Endothelial cell of umbilical vein (primary cell): ENCODE results near the gene HNRNPK. TPM values are rescaled to one million over a fixed set of nuclear protein-coding genes. Genes with fewer than 3 reads are reported as not detected.

Source experiments
- BruUV-seq: library from RNA; stranded (reverse); fragments of 400-500 nt; replicated peaks from 2 replicates; lab custom pipeline; 2021; lab: Mats Ljungman, UMichigan
- CTCF ChIA-PET: fragments of 300-600, 350-600 bp; sonication (Branson Sonifier 250); formaldehyde crosslinking; loops from one replicate; lab custom pipeline; 2021; ENCODE audit warnings: antibody characterized with exemption, inconsistent platforms; lab: Charles Lee
- POLR2A ChIA-PET: fragments of 300-600, 350-600 bp; sonication (Branson Sonifier 250); formaldehyde crosslinking; loops from one replicate; lab custom pipeline; 2021; ENCODE audit warnings: antibody characterized with exemption, inconsistent platforms; lab: Charles Lee
- DNase-seq: peaks from one replicate; pipeline ENCODE4 v3.0.0-alpha.2; 2011; ENCODE audit warnings: low read depth, low spot score
- FAIRE-seq: peaks from 2 replicates; lab custom pipeline; 2011; peaks lifted over from hg19 to GRCh38; lab: Jason Lieb, UNC
- H2AFZ ChIP-seq: 2 replicates; pipeline ENCODE4 v1.6.0; 2012; ENCODE audit warnings: low read depth, low read length, control low read depth, inconsistent platforms
- H3K27ac ChIP-seq: 2 replicates; pipeline ENCODE4 v1.5.1; 2011; ENCODE audit warnings: low read depth, mild to moderate bottlenecking, control low read depth, low read length, moderate library complexity; ENCODE audit not compliant: insufficient read depth
- H3K27me3 ChIP-seq, 2 experiments: 2 replicates each; pipeline versions ENCODE4 v1.6.0 to v1.6.1; 2011; ENCODE audit warnings: low read length in 2 of 2, mixed read lengths in 1 of 2; ENCODE audit not compliant: control insufficient read depth in 2 of 2, insufficient read depth in 2 of 2
- H3K36me3 ChIP-seq, 2 experiments: 2 replicates in 1 of 2; 3 replicates in 1 of 2; pipeline ENCODE4 v1.5.1; 2011; ENCODE audit warnings: low read length in 2 of 2, mild to moderate bottlenecking in 1 of 2, moderate library complexity in 1 of 2; ENCODE audit not compliant: control insufficient read depth in 2 of 2, insufficient read depth in 2 of 2; ENCODE audit errors: extremely low read depth in 1 of 2
- H3K4me1 ChIP-seq: 3 replicates; pipeline ENCODE4 v1.5.1; 2011; ENCODE audit warnings: mild to moderate bottlenecking, low read length; ENCODE audit not compliant: control insufficient read depth, insufficient read depth; ENCODE audit errors: extremely low read depth
- H3K4me2 ChIP-seq: 2 replicates; pipeline ENCODE4 v1.6.1; 2011; ENCODE audit warnings: low read length, control low read depth, mixed read lengths; ENCODE audit not compliant: insufficient read depth
- H3K4me3 ChIP-seq, 3 experiments: fragments of 200-600 bp in 1 of 3; sonication (generic), shearing (Covaris generic) in 1 of 3; replicated peaks in 1 of 3; 2 replicates each; pipeline ENCODE4 v1.5.1; 2011 to 2016; ENCODE audit warnings: control low read depth in 3 of 3, low read length in 3 of 3, mild to moderate bottlenecking in 2 of 3, inconsistent platforms in 1 of 3, low read depth in 1 of 3, moderate library complexity in 1 of 3; ENCODE audit not compliant: insufficient read depth in 1 of 3
- H3K79me2 ChIP-seq: 2 replicates; pipeline ENCODE4 v1.6.0; 2012; ENCODE audit warnings: low read length, inconsistent platforms; ENCODE audit not compliant: control insufficient read depth, insufficient read depth
- H3K9ac ChIP-seq: replicated peaks from 2 replicates; pipeline ENCODE3; 2011; ENCODE audit warnings: low read length, control low read depth; ENCODE audit not compliant: insufficient read depth; ENCODE audit errors: extremely low read depth
- H3K9me1 ChIP-seq: replicated peaks from 3 replicates; pipeline ENCODE4 v1.6.0; 2011; ENCODE audit warnings: mild to moderate bottlenecking, low read length; ENCODE audit not compliant: control insufficient read depth, insufficient read depth; ENCODE audit errors: extremely low read depth
- H3K9me3 ChIP-seq: replicated peaks from 2 replicates; pipeline ENCODE4 v1.5.1; 2012; ENCODE audit warnings: low read length, inconsistent platforms; ENCODE audit not compliant: control insufficient read depth, insufficient read depth
- H4K20me1 ChIP-seq: replicated peaks from 2 replicates; pipeline ENCODE3; 2011; ENCODE audit warnings: mild to moderate bottlenecking, low read length; ENCODE audit not compliant: control insufficient read depth, insufficient read depth; ENCODE audit errors: extremely low read depth
- EZH2 ChIP-seq: IDR thresholded peaks from 2 replicates; pipeline ENCODE4 v1.6.1; 2012; ENCODE audit warnings: borderline replicate concordance, low read depth, mild to moderate bottlenecking, moderate library complexity, low read length, inconsistent platforms; ENCODE audit not compliant: severe bottlenecking
- FOS ChIP-seq: IDR thresholded peaks from 2 replicates; pipeline ENCODE4 v1.6.1; 2011; ENCODE audit warnings: mild to moderate bottlenecking, low read length, moderate library complexity, borderline replicate concordance; ENCODE audit not compliant: insufficient read depth
- GATA2 ChIP-seq: IDR thresholded peaks from 2 replicates; pipeline ENCODE4 v1.7.0; 2011; ENCODE audit warnings: low read depth, mild to moderate bottlenecking, moderate library complexity, mixed read lengths, low read length; ENCODE audit not compliant: insufficient read length, insufficient read depth
- JUN ChIP-seq: IDR thresholded peaks from 2 replicates; pipeline ENCODE4 v1.6.1; 2011; ENCODE audit warnings: borderline replicate concordance, low read depth; ENCODE audit not compliant: insufficient read length, insufficient read depth
- MYC ChIP-seq: IDR thresholded peaks from one replicate; pipeline ENCODE4 v1.6.1; 2011; ENCODE audit warnings: mild to moderate bottlenecking, low read depth, low read length
- POLR2A ChIP-seq: IDR thresholded peaks from 2 replicates; pipeline ENCODE4 v1.6.1; 2012; ENCODE audit warnings: low read depth, mild to moderate bottlenecking, control low read depth, low read length
- POLR2AphosphoS5 ChIP-seq: IDR thresholded peaks from 2 replicates; pipeline ENCODE4 v1.6.1; 2012; ENCODE audit warnings: low read depth, mild to moderate bottlenecking, control low read depth, low read length, moderate library complexity; ENCODE audit not compliant: insufficient read depth
- dilution Hi-C: fragments of 300-500 bp; cut with MboI; formaldehyde crosslinking; loops from one replicate; pipeline ENCODE4 v1.15.0; 2019; ENCODE audit warnings: low sequenced_read_pairs; ENCODE audit not compliant: extremely low pct_ligation_motif_present
- intact Hi-C: fragments of 100-400 bp; cut with micrococcal nuclease; formaldehyde crosslinking; loops from one replicate; pipeline ENCODE4 v1.10.0; 2022
- polyA plus RNA-seq, 4 experiments: library from polyadenylated mRNA; depleted of rRNA in 3 of 4; stranded (reverse) in 3 of 4; unstranded in 1 of 4; fragments of >200 nt; gene quantifications; 2 replicates each; pipeline versions ENCODE4 v1.2.1 to v1.2.3, GENCODE V29; 2011 to 2012; ENCODE audit warnings: missing spikeins in 1 of 4
- total RNA-seq: library from RNA; stranded (reverse); gene quantifications from 2 replicates; pipeline ENCODE4 v1.2.3, GENCODE V29; 2021
- TF ChIP-seq, protein P1 (sequence below): IDR thresholded peaks from 2 replicates; pipeline ENCODE4 v1.6.1; 2011; ENCODE audit not compliant: insufficient read depth, insufficient read length
- TF ChIP-seq, protein P2 (sequence below), 2 donors: IDR thresholded peaks; 1 replicate in 1 of 2; 2 replicates in 1 of 2; pipeline ENCODE4 v1.5.1; 2011; ENCODE audit warnings: low read length in 2 of 2, mild to moderate bottlenecking in 2 of 2, moderate library complexity in 2 of 2, control low read depth in 1 of 2, inconsistent platforms in 1 of 2, low read depth in 1 of 2; ENCODE audit not compliant: insufficient read depth in 1 of 2; ENCODE audit errors: extremely low read depth in 1 of 2

The HNRNPK gene
- total and polyA plus RNA-seq, 2 donors (not counting 3 experiments of a cell fraction or from before 2014, with no cell fraction given) = 399 to 663 TPM

DNA sequence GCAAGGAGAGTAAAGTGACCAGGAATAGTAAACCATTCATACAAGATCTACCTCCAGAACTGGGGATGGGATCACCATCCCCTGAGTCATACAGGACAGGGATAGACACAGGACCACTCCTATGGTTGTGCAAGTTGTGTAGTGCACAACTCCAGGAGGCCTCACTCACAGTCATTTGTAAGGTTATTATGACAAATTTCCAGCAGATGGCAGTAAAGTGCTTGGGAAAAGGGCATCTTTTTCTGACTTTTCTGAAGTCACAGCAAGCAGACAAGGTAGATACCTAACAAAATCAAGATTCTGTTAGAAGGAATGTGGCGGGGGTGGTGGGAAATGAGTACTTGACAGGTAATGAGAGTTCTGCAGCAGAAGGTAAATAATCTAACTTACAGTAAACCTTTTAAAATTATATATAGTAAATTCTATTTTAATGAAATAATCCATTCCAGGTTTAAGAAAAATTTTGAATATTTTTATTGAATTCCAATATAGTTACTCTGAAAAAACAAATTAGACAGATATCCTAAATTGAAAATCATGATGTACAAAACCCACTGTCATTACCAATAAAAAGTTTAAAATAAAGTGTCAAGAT is 42.1 kb downstream of the HNRNPK start:
- CTCF ChIA-PET = interaction anchor here (0.8 to 3.7 kb wide), 13 partner anchors 12 to 451 kb away, joined by 3 to 110 read pairs (median 4); partner anchors contain the start of gene KIF27
- H2AFZ ChIP-seq = no peak overlapping the region
- peak; percentile 70 for DNase-seq

DNA sequence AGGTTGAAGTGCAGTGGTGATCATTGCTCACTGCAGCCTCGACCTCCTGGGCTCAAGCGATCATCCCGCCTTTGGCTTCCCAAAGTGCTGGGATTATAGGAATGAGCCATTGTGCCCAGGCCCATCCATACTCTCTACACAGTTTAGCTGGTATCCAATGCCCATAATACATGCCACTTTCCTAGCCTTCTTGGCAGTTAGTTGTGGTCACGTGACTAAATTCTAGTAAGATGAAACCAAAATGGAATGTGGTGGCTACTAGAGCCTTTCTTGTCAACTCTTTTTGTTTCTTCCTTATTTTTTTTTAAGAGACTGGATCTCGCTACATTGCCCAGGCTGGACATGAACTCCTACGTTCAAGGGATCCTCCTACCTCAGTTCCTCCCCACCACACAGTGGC is 43.5 kb downstream of the HNRNPK start:
- DNase-seq = no peak
- BruUV-seq = no TSS peak
- TF ChIP-seq POLR2A (no peak), MYC (no peak), POLR2AphosphoS5 (no peak), JUN (no peak), EZH2 (no peak), FOS (no peak), GATA2 (no peak)
- TF ChIP-seq, protein P1, sequence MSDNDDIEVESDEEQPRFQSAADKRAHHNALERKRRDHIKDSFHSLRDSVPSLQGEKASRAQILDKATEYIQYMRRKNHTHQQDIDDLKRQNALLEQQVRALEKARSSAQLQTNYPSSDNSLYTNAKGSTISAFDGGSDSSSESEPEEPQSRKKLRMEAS = no peak
- TF ChIP-seq, protein P2, sequence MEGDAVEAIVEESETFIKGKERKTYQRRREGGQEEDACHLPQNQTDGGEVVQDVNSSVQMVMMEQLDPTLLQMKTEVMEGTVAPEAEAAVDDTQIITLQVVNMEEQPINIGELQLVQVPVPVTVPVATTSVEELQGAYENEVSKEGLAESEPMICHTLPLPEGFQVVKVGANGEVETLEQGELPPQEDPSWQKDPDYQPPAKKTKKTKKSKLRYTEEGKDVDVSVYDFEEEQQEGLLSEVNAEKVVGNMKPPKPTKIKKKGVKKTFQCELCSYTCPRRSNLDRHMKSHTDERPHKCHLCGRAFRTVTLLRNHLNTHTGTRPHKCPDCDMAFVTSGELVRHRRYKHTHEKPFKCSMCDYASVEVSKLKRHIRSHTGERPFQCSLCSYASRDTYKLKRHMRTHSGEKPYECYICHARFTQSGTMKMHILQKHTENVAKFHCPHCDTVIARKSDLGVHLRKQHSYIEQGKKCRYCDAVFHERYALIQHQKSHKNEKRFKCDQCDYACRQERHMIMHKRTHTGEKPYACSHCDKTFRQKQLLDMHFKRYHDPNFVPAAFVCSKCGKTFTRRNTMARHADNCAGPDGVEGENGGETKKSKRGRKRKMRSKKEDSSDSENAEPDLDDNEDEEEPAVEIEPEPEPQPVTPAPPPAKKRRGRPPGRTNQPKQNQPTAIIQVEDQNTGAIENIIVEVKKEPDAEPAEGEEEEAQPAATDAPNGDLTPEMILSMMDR (IDR thresholded peaks at IDR 0.05; ENCODE audit: extremely low read depth in 1 of 2, insufficient read depth in 1 of 2, low read depth in 1 of 2, low read length in 2 of 2) = no peak
- Histone ChIP-seq H3K36me3 (no peaks in the 10 kb centered on the region), H3K79me2 (no peaks in the 10 kb centered on the region), H3K27ac (no peak overlapping the region), H3K4me2 (no peak overlapping the region), H3K4me1 (peaks cover 7% of the 10 kb centered on the region), H3K4me3 (no peak overlapping the region), H2AFZ (no peak overlapping the region), H3K9ac (no peak overlapping the region), H3K9me1 (no peaks in the 10 kb centered on the region), H4K20me1 (no peaks in the 10 kb centered on the region), H3K27me3 (no peaks in the 10 kb centered on the region), H3K9me3 (no peaks in the 10 kb centered on the region)
- dilution Hi-C loops (no loop called here), intact Hi-C loops (no loop called here)
- FAIRE-seq = no peak
- ChIA-PET POLR2A (no interaction called here), CTCF (interaction anchor here (1.2 to 3.7 kb wide), 3 partner anchors 324 to 379 kb away, joined by 14 to 110 read pairs (median 20); no protein-coding TSS in a partner anchor)

More for the DNA sequence above, 42.1 kb downstream of the HNRNPK start:
- BruUV-seq = no TSS peak
- no peaks in the 10 kb centered on the region for H3K36me3 ChIP-seq
- POLR2A ChIA-PET = no interaction called here
- H3K27me3 ChIP-seq = no peaks in the 10 kb centered on the region
- H3K4me1 ChIP-seq = peaks cover 7% of the 10 kb centered on the region
- intact Hi-C loops = loop anchor here (1.0 kb wide), 4 partner anchors 41 to 377 kb away; no protein-coding TSS in a partner anchor
- H3K9ac ChIP-seq = no peak overlapping the region
- no peaks in the 10 kb centered on the region for H3K9me1 ChIP-seq
- H4K20me1 ChIP-seq = no peaks in the 10 kb centered on the region
- H3K9me3 ChIP-seq = no peaks in the 10 kb centered on the region
- H3K4me2 ChIP-seq = no peak overlapping the region
- H3K4me3 ChIP-seq = no peak overlapping the region
- TF ChIP-seq POLR2A (no peak), MYC (no peak)
- TF ChIP-seq, protein P2 (IDR thresholded peaks at IDR 0.05; ENCODE audit: extremely low read depth in 1 of 2, insufficient read depth in 1 of 2, low read depth in 1 of 2, low read length in 2 of 2) = peak; percentile 48 to 49
- peak; percentile 73 for FAIRE-seq
- H3K79me2 ChIP-seq = no peaks in the 10 kb centered on the region
- dilution Hi-C loops = no loop called here
- no peak overlapping the region for H3K27ac ChIP-seq
